ENCODE results near the gene UNC93B1. TPM values are rescaled to one million over a fixed set of nuclear protein-coding genes. Genes with fewer than 3 reads are reported as not detected.
A peak's percentile ranks its signal among the peaks of the same experiment; 100 is the strongest.

The UNC93B1 gene
- total and polyA plus RNA-seq, 7 experiments from 2014 or later, result 4.3 to 76.3 (median 12.7) TPM

- H3K4me1 Mint-ChIP-seq, result peaks cover 14 to 30% (median 25%) of the 10 kb centered on the region in 7 donors
- Histone ChIP-seq H3K27me3 (ENCODE audit: control insufficient read depth in 2 of 2, insufficient read depth in 2 of 2, low read length in 2 of 2) (no peaks in the 10 kb centered on the region), H3K9me3 (ENCODE audit: control insufficient read depth in 2 of 3, low read length in 3 of 3) (no peaks in the 10 kb centered on the region), H3K36me3 (ENCODE audit: control insufficient read depth in 2 of 3, insufficient read depth in 3 of 3, low read length in 3 of 3) (peaks cover 0 to 39% (median 0%) of the 10 kb centered on the region in 3 experiments), H3K27ac (ENCODE audit: low read depth, low read length) (peak overlapping the region; percentile 88), H3K4me3 (ENCODE audit: low read length) (peak overlapping the region; percentile 84), H3K4me1 (ENCODE audit: control insufficient read depth in 2 of 2, insufficient read depth in 2 of 2, low read length in 2 of 2) (peaks cover 8 to 19% of the 10 kb centered on the region in 2 donors)
- no peaks in the 10 kb centered on the region for H3K9me3 Mint-ChIP-seq
- DNase-seq (peak; percentile 42 to 63 (median 55)), ATAC-seq (peak; percentile 49)
- no peaks in the 10 kb centered on the region for H3K27me3 Mint-ChIP-seq
- peak overlapping the region; percentile 92 to 98 (median 94) for H3K27ac Mint-ChIP-seq
- peak overlapping the region; percentile 87 to 94 (median 90) for H3K4me3 Mint-ChIP-seq
- H3K36me3 Mint-ChIP-seq, result peaks cover 0 to 4% (median 0%) of the 10 kb centered on the region in 5 donors
- intact Hi-C loops (cut with micrococcal nuclease), result loop anchor here (1.0 kb wide), 3 partner anchors 10 to 420 kb away; partner anchors contain the start of genes CHKA (in 1 of the 2), NDUFS8 (in 1 of the 2) and PPP6R3 (in 1 of the 2)
- ChIA-PET POLR2A (interaction anchor here (0.6 to 1.1 kb wide), 4 partner anchors 9 to 231 kb away, joined by 3 read pairs; no protein-coding TSS in a partner anchor), CTCF (no interaction called here)
These were observed 36.4 kb upstream of the UNC93B1 start for GRCh38 chr11:68040101-68040956.

GRCh38 chr11:68039526-68040086, 35.7 kb upstream of the UNC93B1 start:
- peaks cover 0 to 2% (median 0%) of the 10 kb centered on the region in 5 donors for H3K36me3 Mint-ChIP-seq
- peaks cover 14 to 30% (median 25%) of the 10 kb centered on the region in 7 donors for H3K4me1 Mint-ChIP-seq
- ChIA-PET POLR2A (interaction anchor here (0.5 to 1.2 kb wide), 4 partner anchors 8 to 510 kb away, joined by 3 to 6 read pairs (median 3); partner anchors contain the start of gene NDUFS8), CTCF (no interaction called here)
- Histone ChIP-seq H3K27ac (ENCODE audit: low read depth, low read length) (peak overlapping the region; percentile 88), H3K9me3 (ENCODE audit: control insufficient read depth in 2 of 3, low read length in 3 of 3) (no peaks in the 10 kb centered on the region), H3K4me1 (ENCODE audit: control insufficient read depth in 2 of 2, insufficient read depth in 2 of 2, low read length in 2 of 2) (peaks cover 8 to 20% of the 10 kb centered on the region in 2 donors), H3K36me3 (ENCODE audit: control insufficient read depth in 2 of 3, insufficient read depth in 3 of 3, low read length in 3 of 3) (peaks cover 0 to 38% (median 0%) of the 10 kb centered on the region in 3 experiments), H3K4me3 (ENCODE audit: low read length) (peak overlapping the region; percentile 84), H3K27me3 (ENCODE audit: control insufficient read depth in 2 of 2, insufficient read depth in 2 of 2, low read length in 2 of 2) (no peaks in the 10 kb centered on the region)
- intact Hi-C loops (cut with micrococcal nuclease), result loop anchor here (1.0 to 10.0 kb wide), 6 partner anchors 9 to 421 kb away; partner anchors contain the start of genes CHKA (in 2 of the 2), NDUFS8 (in 2 of the 2), C11orf24 (in 1 of the 2) and KMT5B (in 1 of the 2)
- peak overlapping the region; percentile 92 to 98 (median 94) for H3K27ac Mint-ChIP-seq
- H3K4me3 Mint-ChIP-seq, result peak overlapping the region; percentile 87 to 94 (median 90)
- ATAC-seq (peak; percentile 1), DNase-seq (no peak)
- no peaks in the 10 kb centered on the region for H3K9me3 Mint-ChIP-seq
- no peaks in the 10 kb centered on the region for H3K27me3 Mint-ChIP-seq

- ATAC-seq, result peak; percentile 53
- H3K27me3 ChIP-seq (ENCODE audit: control insufficient read depth in 2 of 2, insufficient read depth in 2 of 2, low read length in 2 of 2), result no peaks in the 10 kb centered on the region
- H3K36me3 ChIP-seq (ENCODE audit: control insufficient read depth in 2 of 3, insufficient read depth in 3 of 3, low read length in 3 of 3), result peaks cover 0 to 38% (median 0%) of the 10 kb centered on the region in 3 experiments
- DNase-seq, result peak in 8 of 9 donors; percentile 28 to 72 (median 41)
- Mint-ChIP-seq H3K27ac (peak within 1 kb of the TSS; percentile 92 to 98 (median 94)), H3K36me3 (peaks cover 0 to 5% (median 0%) of the 10 kb centered on the region in 5 donors), H3K4me1 (peaks cover 14 to 30% (median 25%) of the 10 kb centered on the region in 7 donors), H3K27me3 (no peaks in the 10 kb centered on the region), H3K4me3 (peak within 1 kb of the TSS; percentile 87 to 94 (median 90)), H3K9me3 (no peaks in the 10 kb centered on the region)
- peaks cover 8 to 20% of the 10 kb centered on the region in 2 donors for H3K4me1 ChIP-seq (ENCODE audit: control insufficient read depth in 2 of 2, insufficient read depth in 2 of 2, low read length in 2 of 2)
- ChIA-PET POLR2A (interaction anchor here (0.5 to 1.2 kb wide), 5 partner anchors 8 to 511 kb away, joined by 3 to 6 read pairs (median 3); partner anchors contain the start of gene NDUFS8), CTCF (no interaction called here)
- no peaks in the 10 kb centered on the region for H3K9me3 ChIP-seq (ENCODE audit: control insufficient read depth in 2 of 3, low read length in 3 of 3)
- H3K27ac ChIP-seq (ENCODE audit: low read depth, low read length), result peak within 1 kb of the TSS; percentile 88
- intact Hi-C loops (cut with micrococcal nuclease), result loop anchor here (1.0 to 10.0 kb wide), 4 partner anchors 9 to 236 kb away; partner anchors contain the start of genes C11orf24 (in 1 of the 2), CHKA (in 1 of the 2), KMT5B (in 1 of the 2) and NDUFS8 (in 1 of the 2)
- peak within 1 kb of the TSS; percentile 84 for H3K4me3 ChIP-seq (ENCODE audit: low read length)
These were observed 35.0 kb upstream of the UNC93B1 start, which contains the start of gene TCIRG1 for GRCh38 chr11:68038718-68039525. Gene TCIRG1 (plus strand): TSS chr11:68039025. CDS start chr11:68041272, 2,247 bp downstream.

- ChIA-PET POLR2A (interaction anchor here (0.7 to 1.0 kb wide), 3 partner anchors 8 to 417 kb away, joined by 3 read pairs; no protein-coding TSS in a partner anchor), CTCF (no interaction called here)
- Mint-ChIP-seq H3K27ac (peak overlapping the region in 7 of 9 donors; percentile 8 to 93 (median 59)), H3K4me1 (peaks cover 14 to 30% (median 25%) of the 10 kb centered on the region in 7 donors), H3K9me3 (no peaks in the 10 kb centered on the region), H3K36me3 (peaks cover 0 to 9% (median 0%) of the 10 kb centered on the region in 5 donors), H3K27me3 (no peaks in the 10 kb centered on the region), H3K4me3 (peak overlapping the region in 8 of 10 donors; percentile 38 to 94 (median 90))
- intact Hi-C loops (cut with micrococcal nuclease), result loop anchor here in 1 of 2 donors (2.0 to 10.0 kb wide), 3 partner anchors 83 to 237 kb away; partner anchors contain the start of genes C11orf24, CHKA and KMT5B
- Histone ChIP-seq H3K36me3 (ENCODE audit: control insufficient read depth in 2 of 3, insufficient read depth in 3 of 3, low read length in 3 of 3) (peaks cover 0 to 38% (median 0%) of the 10 kb centered on the region in 3 experiments), H3K27me3 (ENCODE audit: control insufficient read depth in 2 of 2, insufficient read depth in 2 of 2, low read length in 2 of 2) (no peaks in the 10 kb centered on the region), H3K9me3 (ENCODE audit: control insufficient read depth in 2 of 3, low read length in 3 of 3) (no peaks in the 10 kb centered on the region), H3K4me3 (ENCODE audit: low read length) (peak overlapping the region; percentile 84), H3K4me1 (ENCODE audit: control insufficient read depth in 2 of 2, insufficient read depth in 2 of 2, low read length in 2 of 2) (peaks cover 8 to 20% of the 10 kb centered on the region in 2 donors), H3K27ac (ENCODE audit: low read depth, low read length) (peak overlapping the region; percentile 88)
- no peak for ATAC-seq
- DNase-seq, result no peak
These were observed 34.4 kb upstream of the UNC93B1 start for GRCh38 chr11:68038226-68038717.

GRCh38 chr11:68037411-68038225, 33.7 kb upstream of the UNC93B1 start:
- Mint-ChIP-seq H3K9me3 (no peaks in the 10 kb centered on the region), H3K4me1 (peaks cover 14 to 30% (median 25%) of the 10 kb centered on the region in 7 donors), H3K27ac (peak overlapping the region; percentile 43 to 87 (median 77)), H3K27me3 (no peaks in the 10 kb centered on the region), H3K4me3 (peak overlapping the region in 8 of 10 donors; percentile 15 to 93 (median 44)), H3K36me3 (peaks cover 0 to 9% (median 0%) of the 10 kb centered on the region in 5 donors)
- DNase-seq (no peak), ATAC-seq (no peak)
- peaks cover 8 to 20% of the 10 kb centered on the region in 2 donors for H3K4me1 ChIP-seq (ENCODE audit: control insufficient read depth in 2 of 2, insufficient read depth in 2 of 2, low read length in 2 of 2)
- intact Hi-C loops (cut with micrococcal nuclease), result loop anchor here (1.0 to 10.0 kb wide), 4 partner anchors 82 to 237 kb away; partner anchors contain the start of genes C11orf24 (in 1 of the 2), CHKA (in 1 of the 2) and KMT5B (in 1 of the 2)
- CTCF ChIA-PET, result no interaction called here
- peaks cover 0 to 38% (median 0%) of the 10 kb centered on the region in 3 experiments for H3K36me3 ChIP-seq (ENCODE audit: control insufficient read depth in 2 of 3, insufficient read depth in 3 of 3, low read length in 3 of 3)
- H3K9me3 ChIP-seq (ENCODE audit: control insufficient read depth in 2 of 3, low read length in 3 of 3), result no peaks in the 10 kb centered on the region
- no peak overlapping the region for H3K4me3 ChIP-seq (ENCODE audit: low read length)
- POLR2A ChIA-PET, result interaction anchor here (0.7 to 1.1 kb wide), 4 partner anchors 8 to 416 kb away, joined by 3 read pairs; no protein-coding TSS in a partner anchor
- peak overlapping the region; percentile 88 for H3K27ac ChIP-seq (ENCODE audit: low read depth, low read length)
- H3K27me3 ChIP-seq (ENCODE audit: control insufficient read depth in 2 of 2, insufficient read depth in 2 of 2, low read length in 2 of 2), result no peaks in the 10 kb centered on the region
